OCI-LY7 (cell line): ENCODE data around the gene NOX1. TPM values are rescaled to one million over a fixed set of nuclear protein-coding genes. Genes with fewer than 3 reads are reported as not detected.

Experiments
- BruUV-seq: library from RNA; stranded (reverse); fragments of 400-500 nt; replicated peaks from 2 replicates; lab custom pipeline; 2021; lab: Mats Ljungman, UMichigan
- CTCF ChIA-PET: fragments of 300-600 bp; sonication (Branson Sonifier 250); formaldehyde crosslinking; loops from one replicate; lab custom pipeline; 2022; ENCODE audit warnings: antibody characterized with exemption; ENCODE audit not compliant: unreplicated experiment; lab: Charles Lee
- POLR2A ChIA-PET: fragments of 300-600 bp; sonication (Branson Sonifier 250); formaldehyde crosslinking; loops from one replicate; lab custom pipeline; 2022; ENCODE audit warnings: antibody characterized with exemption; lab: Charles Lee
- DNase-seq: peaks from one replicate; pipeline ENCODE4 v3.0.0-alpha.2; 2015; ENCODE audit warnings: low spot score
- H2AFZ ChIP-seq: fragments of 200-600 bp; sonication (generic), shearing (Covaris generic); 2 replicates; pipeline ENCODE4 v1.6.1; 2014; ENCODE audit warnings: mild to moderate bottlenecking, antibody characterized with exemption, low read length, moderate library complexity
- H3K27ac ChIP-seq: fragments of 200-600 bp; sonication (generic); 2 replicates; pipeline ENCODE4 v1.5.1; 2014; ENCODE audit warnings: mixed run types, low read depth, mild to moderate bottlenecking, moderate library complexity, low read length, inconsistent platforms; ENCODE audit not compliant: poor library complexity, severe bottlenecking
- H3K36me3 ChIP-seq: fragments of 200-600 bp; sonication (generic); 2 replicates; pipeline ENCODE4 v1.6.1; 2014; ENCODE audit warnings: mild to moderate bottlenecking, antibody characterized with exemption, low read length, moderate library complexity, mixed read lengths; ENCODE audit not compliant: insufficient read depth
- H3K4me1 ChIP-seq: fragments of 200-600 bp; sonication (generic); 2 replicates; pipeline ENCODE4 v1.5.1; 2014; ENCODE audit warnings: mild to moderate bottlenecking, low read length; ENCODE audit not compliant: insufficient read depth, poor library complexity, severe bottlenecking
- H3K4me2 ChIP-seq: fragments of 200-600 bp; sonication (generic); 2 replicates; pipeline ENCODE4 v1.6.1; 2014; ENCODE audit warnings: mild to moderate bottlenecking, low read length
- H3K4me3 ChIP-seq: fragments of 200-600 bp; sonication (generic); 2 replicates; pipeline ENCODE4 v1.5.1; 2014; ENCODE audit warnings: mild to moderate bottlenecking, low read depth, low read length; ENCODE audit not compliant: poor library complexity, severe bottlenecking
- H3K79me2 ChIP-seq: fragments of 200-600 bp; sonication (generic); 2 replicates; pipeline ENCODE4 v1.6.1; 2016; ENCODE audit warnings: low read depth, mild to moderate bottlenecking, low read length, moderate library complexity, mixed read lengths; ENCODE audit not compliant: insufficient read depth
- H3K9me2 ChIP-seq: fragments of 200-600 bp; sonication (generic); 2 replicates; pipeline ENCODE4 v1.6.1; 2016; ENCODE audit warnings: mild to moderate bottlenecking, low read length, mixed read lengths; ENCODE audit not compliant: insufficient read depth
- H3K9me3 ChIP-seq: fragments of 200-600 bp; sonication (generic); 2 replicates; pipeline ENCODE4 v1.6.1; 2014; ENCODE audit warnings: mild to moderate bottlenecking, mixed run types, low read length, mixed read lengths
- H4K20me1 ChIP-seq: fragments of 200-600 bp; sonication (generic); 2 replicates; pipeline ENCODE4 v1.6.1; 2014; ENCODE audit warnings: mild to moderate bottlenecking, antibody characterized with exemption, low read length, moderate library complexity, mixed read lengths; ENCODE audit not compliant: insufficient read depth
- CTCF ChIP-seq: fragments of 200-600 bp; sonication (generic); conservative IDR thresholded peaks from 2 replicates; pipeline ENCODE4 v1.5.1; 2014; ENCODE audit warnings: mild to moderate bottlenecking, antibody characterized with exemption, low read length, moderate library complexity, mixed read lengths
- EZH2phosphoT487 ChIP-seq: fragments of 200-600 bp; sonication (generic); IDR thresholded peaks from 2 replicates; pipeline ENCODE4 v1.6.1; 2018; ENCODE audit warnings: low read depth, borderline replicate concordance, mild to moderate bottlenecking, mixed run types, antibody characterized with exemption, low read length, moderate library complexity, mixed read lengths
- intact Hi-C: fragments of 100-400 bp; cut with micrococcal nuclease; formaldehyde crosslinking; loops from one replicate; pipeline ENCODE4 v1.10.0; 2022; ENCODE audit not compliant: unreplicated experiment
- total RNA-seq, 2 experiments: library from RNA; depleted of rRNA in 1 of 2; stranded (reverse); fragments of >200 nt in 1 of 2; shearing (Covaris generic) in 1 of 2; gene quantifications; 2 replicates each; pipeline ENCODE4 v1.2.3, GENCODE V29; 2014 to 2022

Gene NOX1
- total RNA-seq, 2 experiments from 2014 or later: not detected

GRCh38 chrX:100830547-100830946, 43.6 kb downstream of the NOX1 start:
- no peaks in the 10 kb centered on the region for H3K79me2 ChIP-seq
- H3K4me2 ChIP-seq: no peak overlapping the region
- BruUV-seq: no TSS peak
- no peaks in the 10 kb centered on the region for H3K4me1 ChIP-seq
- peaks cover 86% of the 10 kb centered on the region for H3K36me3 ChIP-seq
- no peaks in the 10 kb centered on the region for H3K9me3 ChIP-seq
- ChIA-PET POLR2A (no interaction called here), CTCF (no interaction called here)
- no peak for TF ChIP-seq EZH2phosphoT487
- TF ChIP-seq CTCF: no peak
- no peak for DNase-seq
- H3K9me2 ChIP-seq: no peaks in the 10 kb centered on the region
- H2AFZ ChIP-seq: no peak overlapping the region
- no peak overlapping the region for H3K4me3 ChIP-seq
- no peak overlapping the region for H3K27ac ChIP-seq
- intact Hi-C loops: no loop called here
- no peaks in the 10 kb centered on the region for H4K20me1 ChIP-seq

GRCh38 chrX:100830143-100830542, 44.0 kb downstream of the NOX1 start:
- no peak overlapping the region for H3K4me2 ChIP-seq

GRCh38 chrX:100829730-100830129, 44.4 kb downstream of the NOX1 start:
- Histone ChIP-seq H2AFZ (no peak overlapping the region), H3K4me1 (no peaks in the 10 kb centered on the region), H4K20me1 (no peaks in the 10 kb centered on the region), H3K79me2 (no peaks in the 10 kb centered on the region), H3K9me2 (no peaks in the 10 kb centered on the region), H3K36me3 (peaks cover 87% of the 10 kb centered on the region), H3K4me2 (no peak overlapping the region), H3K4me3 (no peak overlapping the region), H3K27ac (no peak overlapping the region), H3K9me3 (no peaks in the 10 kb centered on the region)
- ChIA-PET CTCF (no interaction called here), POLR2A (no interaction called here)
- intact Hi-C loops: no loop called here
- no peak for DNase-seq
- no peak for TF ChIP-seq EZH2phosphoT487
- BruUV-seq: no TSS peak

More at GRCh38 chrX:100830143-100830542, 44.0 kb downstream of the NOX1 start:
- H3K27ac ChIP-seq: no peak overlapping the region
- H3K4me1 ChIP-seq: no peaks in the 10 kb centered on the region
- H4K20me1 ChIP-seq: no peaks in the 10 kb centered on the region
- no peak for TF ChIP-seq EZH2phosphoT487
- H3K9me2 ChIP-seq: no peaks in the 10 kb centered on the region
- ChIA-PET CTCF (no interaction called here), POLR2A (no interaction called here)
- H3K9me3 ChIP-seq: no peaks in the 10 kb centered on the region
- intact Hi-C loops: no loop called here
- BruUV-seq: no TSS peak
- no peak overlapping the region for H3K4me3 ChIP-seq
- DNase-seq: no peak
- H3K79me2 ChIP-seq: no peaks in the 10 kb centered on the region
- no peak overlapping the region for H2AFZ ChIP-seq
- H3K36me3 ChIP-seq: peaks cover 87% of the 10 kb centered on the region
